Chondrocyte (in vitro differentiated cells): Measurements from ENCODE around the gene CRACDL. TPM values are rescaled to one million over a fixed set of nuclear protein-coding genes. Genes with fewer than 3 reads are reported as not detected.

ENCODE experiments used
- DNase-seq: peaks from one replicate; pipeline ENCODE4 v3.0.0; 2021; ENCODE audit warnings: mixed read lengths, low spot score
- H3K27ac Mint-ChIP-seq: one replicate; pipeline ENCODE4 v1.8.0; 2021; ENCODE audit warnings: mild to moderate bottlenecking, moderate library complexity, mixed read lengths; ENCODE audit not compliant: unreplicated experiment
- H3K27me3 Mint-ChIP-seq: 2 replicates; pipeline ENCODE4 v1.8.0; 2021; ENCODE audit warnings: low read depth, mixed read lengths
- H3K36me3 Mint-ChIP-seq: 2 replicates; pipeline ENCODE4 v1.8.0; 2021; ENCODE audit warnings: low read depth, mixed read lengths
- H3K4me1 Mint-ChIP-seq: 2 replicates; pipeline ENCODE4 v1.8.0; 2021; ENCODE audit warnings: low read depth, mild to moderate bottlenecking, mixed read lengths
- H3K4me3 Mint-ChIP-seq: one replicate; pipeline ENCODE4 v1.8.0; 2021; ENCODE audit warnings: mild to moderate bottlenecking, moderate library complexity, mixed read lengths; ENCODE audit not compliant: unreplicated experiment
- H3K9me3 Mint-ChIP-seq: 2 replicates; pipeline ENCODE4 v1.8.0; 2021; ENCODE audit warnings: low read depth, mixed read lengths
- total RNA-seq: library from RNA; stranded (reverse); gene quantifications from 3 replicates; pipeline ENCODE4 v1.2.1, GENCODE V29; 2021
- TF ChIP-seq, protein P1 (sequence below): fragments of 200-600 bp; sonication (generic); IDR thresholded peaks from 2 replicates; pipeline ENCODE4 v1.5.0; 2021; ENCODE audit warnings: antibody characterized with exemption, mild to moderate bottlenecking, moderate library complexity

Gene CRACDL
- total RNA-seq, 1 donor from 2014 or later: 17.0 TPM

- TF ChIP-seq, protein P1, sequence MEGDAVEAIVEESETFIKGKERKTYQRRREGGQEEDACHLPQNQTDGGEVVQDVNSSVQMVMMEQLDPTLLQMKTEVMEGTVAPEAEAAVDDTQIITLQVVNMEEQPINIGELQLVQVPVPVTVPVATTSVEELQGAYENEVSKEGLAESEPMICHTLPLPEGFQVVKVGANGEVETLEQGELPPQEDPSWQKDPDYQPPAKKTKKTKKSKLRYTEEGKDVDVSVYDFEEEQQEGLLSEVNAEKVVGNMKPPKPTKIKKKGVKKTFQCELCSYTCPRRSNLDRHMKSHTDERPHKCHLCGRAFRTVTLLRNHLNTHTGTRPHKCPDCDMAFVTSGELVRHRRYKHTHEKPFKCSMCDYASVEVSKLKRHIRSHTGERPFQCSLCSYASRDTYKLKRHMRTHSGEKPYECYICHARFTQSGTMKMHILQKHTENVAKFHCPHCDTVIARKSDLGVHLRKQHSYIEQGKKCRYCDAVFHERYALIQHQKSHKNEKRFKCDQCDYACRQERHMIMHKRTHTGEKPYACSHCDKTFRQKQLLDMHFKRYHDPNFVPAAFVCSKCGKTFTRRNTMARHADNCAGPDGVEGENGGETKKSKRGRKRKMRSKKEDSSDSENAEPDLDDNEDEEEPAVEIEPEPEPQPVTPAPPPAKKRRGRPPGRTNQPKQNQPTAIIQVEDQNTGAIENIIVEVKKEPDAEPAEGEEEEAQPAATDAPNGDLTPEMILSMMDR: no peak
- Mint-ChIP-seq H3K27ac (peak overlapping the region; percentile 36), H3K9me3 (peaks cover 5% of the 10 kb centered on the region), H3K36me3 (no peaks in the 10 kb centered on the region), H3K27me3 (no peaks in the 10 kb centered on the region), H3K4me3 (no peak overlapping the region), H3K4me1 (peaks cover 46% of the 10 kb centered on the region)
- no peak for DNase-seq
Observed at GRCh38 chr2:98940102-98940501, 4.1 kb upstream of the CRACDL start.

DNA sequence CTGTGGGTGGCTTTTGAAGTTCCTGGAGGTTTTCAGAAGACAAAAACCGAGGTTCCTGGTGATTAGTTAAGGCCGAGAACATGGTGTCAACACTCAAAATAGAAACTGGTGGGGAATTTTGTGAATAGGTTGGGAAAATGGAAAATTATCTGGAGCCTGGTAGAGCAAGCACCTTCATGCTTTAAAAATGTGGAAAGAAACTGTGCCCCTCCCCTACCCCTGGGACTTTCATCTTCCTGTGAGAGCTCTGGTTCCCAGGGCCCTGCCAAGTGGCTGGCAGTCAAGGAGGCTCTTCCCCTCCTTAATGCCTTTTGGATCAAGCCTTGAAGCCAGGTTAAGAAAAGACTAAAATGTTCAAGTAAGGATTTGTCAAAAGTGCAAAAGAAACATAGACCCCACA is 1.9 kb upstream of the CRACDL start:
- Mint-ChIP-seq H3K27me3 (no peaks in the 10 kb centered on the region), H3K27ac (no peak overlapping the region), H3K4me3 (no peak overlapping the region), H3K9me3 (no peaks in the 10 kb centered on the region), H3K4me1 (peaks cover 48% of the 10 kb centered on the region), H3K36me3 (no peaks in the 10 kb centered on the region)
- TF ChIP-seq, protein P1: no peak
- no peak for DNase-seq

GRCh38 chr2:98936353-98937351 is 627 bp upstream of the CRACDL start:
- peaks cover 55% of the 10 kb centered on the region for H3K4me1 Mint-ChIP-seq
- peak overlapping the region; percentile 73 for H3K4me3 Mint-ChIP-seq
- H3K27me3 Mint-ChIP-seq: no peaks in the 10 kb centered on the region
- TF ChIP-seq, protein P1: peak; percentile 62
- H3K9me3 Mint-ChIP-seq: no peaks in the 10 kb centered on the region
- H3K36me3 Mint-ChIP-seq: no peaks in the 10 kb centered on the region
- no peak for DNase-seq
- peak overlapping the region; percentile 74 for H3K27ac Mint-ChIP-seq

GRCh38 chr2:98935111-98935770 is 784 bp downstream of the CRACDL start:
- Mint-ChIP-seq H3K36me3 (no peaks in the 10 kb centered on the region), H3K9me3 (no peaks in the 10 kb centered on the region), H3K4me1 (peaks cover 60% of the 10 kb centered on the region), H3K27me3 (no peaks in the 10 kb centered on the region), H3K4me3 (peak overlapping the region; percentile 60), H3K27ac (peak overlapping the region; percentile 4)
- DNase-seq: no peak
- TF ChIP-seq, protein P1: no peak

GRCh38 chr2:98932778-98933343 is 3.2 kb downstream of the CRACDL start:
- no peak for DNase-seq
- no peaks in the 10 kb centered on the region for H3K9me3 Mint-ChIP-seq
- no peaks in the 10 kb centered on the region for H3K27me3 Mint-ChIP-seq

More at GRCh38 chr2:98932778-98933343, 3.2 kb downstream of the CRACDL start:
- H3K4me1 Mint-ChIP-seq: peaks cover 46% of the 10 kb centered on the region
- H3K4me3 Mint-ChIP-seq: no peak overlapping the region
- H3K36me3 Mint-ChIP-seq: no peaks in the 10 kb centered on the region
- TF ChIP-seq, protein P1: no peak
- no peak overlapping the region for H3K27ac Mint-ChIP-seq
